HL-60 (cell line): ENCODE data around the gene CARD19.

Source experiments
- CTCF ChIP-seq: IDR thresholded peaks from one replicate; pipeline ENCODE4 v1.5.1; 2011; ENCODE audit warnings: low read length, control low read depth, inconsistent platforms; ENCODE audit not compliant: insufficient read depth
- GABPA ChIP-seq: IDR thresholded peaks from 2 replicates; pipeline ENCODE4 v1.6.1; 2012; ENCODE audit warnings: low read depth
- POLR2AphosphoS5 ChIP-seq: IDR thresholded peaks from 2 replicates; pipeline ENCODE4 v1.6.1; 2012; ENCODE audit warnings: low read depth
- REST ChIP-seq: IDR thresholded peaks from 2 replicates; pipeline ENCODE4 v1.6.1; 2012; ENCODE audit warnings: low read depth; ENCODE audit not compliant: insufficient replicate concordance
- SPI1 ChIP-seq: IDR thresholded peaks from 2 replicates; pipeline ENCODE4 v1.6.1; 2012; ENCODE audit warnings: low read depth, mild to moderate bottlenecking, borderline replicate concordance

DNA sequence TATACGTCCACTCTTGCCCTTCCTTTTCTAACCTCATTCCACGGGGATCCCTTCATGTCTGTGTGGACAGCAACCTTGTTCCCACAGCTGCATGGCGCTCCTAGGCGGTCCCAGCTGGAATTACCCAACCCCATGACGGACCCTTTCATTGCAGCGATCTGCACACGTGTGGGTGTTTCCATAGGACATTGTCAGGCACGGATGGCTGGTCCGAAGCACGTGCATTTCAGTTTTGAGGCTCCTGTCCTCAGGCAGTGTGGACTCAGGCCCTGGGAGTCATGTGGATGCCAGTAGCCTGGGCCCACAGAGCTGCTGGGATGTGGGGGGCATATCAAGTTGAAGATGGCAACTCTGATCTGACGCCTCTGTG is 15.0 kb downstream of the CARD19 start:
- no peak for TF ChIP-seq POLR2AphosphoS5
- no peak for TF ChIP-seq CTCF
- no peak for TF ChIP-seq REST
- TF ChIP-seq SPI1, result no peak
- no peak for TF ChIP-seq GABPA
